HEK293T (cell line): ENCODE measurements around the gene BFSP1.

Source experiments
- ARNT ChIP-seq: fragments of 450-650 bp; IDR thresholded peaks from 2 replicates; pipeline ENCODE4 v1.6.1; 2017; ENCODE audit warnings: mild to moderate bottlenecking
- BHLHE40 ChIP-seq: fragments of 450-650 bp; IDR thresholded peaks from 2 replicates; pipeline ENCODE4 v1.6.1; 2016; ENCODE audit warnings: mild to moderate bottlenecking, moderate library complexity, borderline replicate concordance
- CTBP1 ChIP-seq: fragments of 450-650 bp; IDR thresholded peaks from 2 replicates; pipeline ENCODE4 v1.6.1; 2016; ENCODE audit warnings: borderline replicate concordance
- ELF4 ChIP-seq: fragments of 450-650 bp; IDR thresholded peaks from 2 replicates; pipeline ENCODE4 v1.6.1; 2017; ENCODE audit warnings: antibody characterized with exemption
- FOXA1 ChIP-seq: fragments of 450-650 bp; IDR thresholded peaks from 2 replicates; pipeline ENCODE4 v1.6.1; 2016; ENCODE audit warnings: mild to moderate bottlenecking
- FOXK2 ChIP-seq: fragments of 450-650 bp; IDR thresholded peaks from 2 replicates; pipeline ENCODE4 v1.6.1; 2016; ENCODE audit warnings: mild to moderate bottlenecking
- FOXM1 ChIP-seq: fragments of 450-650 bp; IDR thresholded peaks from 2 replicates; pipeline ENCODE4 v1.6.1; 2017; ENCODE audit warnings: mild to moderate bottlenecking, borderline replicate concordance
- HDGF ChIP-seq: fragments of 450-650 bp; IDR thresholded peaks from 2 replicates; pipeline ENCODE4 v1.6.1; 2017; ENCODE audit warnings: antibody characterized with exemption, borderline replicate concordance
- LEF1 ChIP-seq: fragments of 450-650 bp; IDR thresholded peaks from 2 replicates; pipeline ENCODE4 v1.6.1; 2017; ENCODE audit warnings: mild to moderate bottlenecking, borderline replicate concordance
- PKNOX1 ChIP-seq: fragments of 450-650 bp; IDR thresholded peaks from 2 replicates; pipeline ENCODE4 v1.6.1; 2016
- SP1 ChIP-seq: fragments of 450-650 bp; IDR thresholded peaks from 2 replicates; pipeline ENCODE4 v1.6.1; 2017
- SUZ12 ChIP-seq: fragments of 450-650 bp; IDR thresholded peaks from 2 replicates; pipeline ENCODE4 v1.6.1; 2016; ENCODE audit warnings: mild to moderate bottlenecking
- TARDBP ChIP-seq: fragments of 450-650 bp; IDR thresholded peaks from 2 replicates; pipeline ENCODE4 v1.6.1; 2016
- ZNF384 ChIP-seq: fragments of 450-650 bp; IDR thresholded peaks from 2 replicates; pipeline ENCODE4 v1.6.1; 2016

- TF ChIP-seq SP1 (no peak), ZNF384 (no peak), FOXK2 (no peak), SUZ12 (no peak), CTBP1 (no peak), FOXA1 (no peak), TARDBP (no peak), HDGF (no peak), ARNT (no peak), BHLHE40 (no peak), FOXM1 (no peak), PKNOX1 (no peak), LEF1 (no peak), ELF4 (no peak)
Measured at GRCh38 chr20:17465236-17465635, 65.9 kb downstream of the BFSP1 start.
